AG09309 (cell line): Measurements from ENCODE around the gene SPINDOC.

Source experiments
- DNase-seq: peaks from one replicate; pipeline ENCODE4 v3.0.0-alpha.2; 2010; ENCODE audit warnings: low read depth
- H3K4me3 ChIP-seq: 2 replicates; pipeline ENCODE4 v1.5.1; 2011; ENCODE audit warnings: mild to moderate bottlenecking, low read depth, low read length, moderate library complexity; ENCODE audit not compliant: control insufficient read depth
- TF ChIP-seq, protein P1 (sequence below): IDR thresholded peaks from 2 replicates; pipeline ENCODE4 v1.5.1; 2011; ENCODE audit warnings: mild to moderate bottlenecking, low read depth, low read length, inconsistent platforms; ENCODE audit not compliant: insufficient read depth, control insufficient read depth; ENCODE audit errors: missing control alignments

SPINDOC gene

DNA sequence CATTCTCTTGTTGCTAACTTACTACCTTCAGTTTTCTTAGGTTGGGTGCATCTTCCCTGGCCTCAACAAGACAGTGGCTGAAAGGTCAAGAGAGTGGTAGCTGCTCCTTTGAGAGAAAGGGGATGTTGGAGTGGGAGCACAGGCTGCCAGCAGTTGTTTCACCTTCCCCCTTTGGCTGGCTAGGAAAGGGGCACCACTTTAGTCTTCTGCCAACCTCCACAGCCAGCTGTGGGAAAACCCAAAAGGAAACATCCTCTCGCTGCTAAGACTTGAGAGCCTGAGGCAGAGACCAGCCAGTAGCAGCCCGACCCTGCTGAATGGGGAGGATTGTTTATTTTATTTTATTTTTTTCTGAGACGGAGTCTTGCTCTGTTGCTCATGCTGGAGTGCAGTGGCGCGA is 60.1 kb downstream of the SPINDOC start:
- TF ChIP-seq, protein P1, sequence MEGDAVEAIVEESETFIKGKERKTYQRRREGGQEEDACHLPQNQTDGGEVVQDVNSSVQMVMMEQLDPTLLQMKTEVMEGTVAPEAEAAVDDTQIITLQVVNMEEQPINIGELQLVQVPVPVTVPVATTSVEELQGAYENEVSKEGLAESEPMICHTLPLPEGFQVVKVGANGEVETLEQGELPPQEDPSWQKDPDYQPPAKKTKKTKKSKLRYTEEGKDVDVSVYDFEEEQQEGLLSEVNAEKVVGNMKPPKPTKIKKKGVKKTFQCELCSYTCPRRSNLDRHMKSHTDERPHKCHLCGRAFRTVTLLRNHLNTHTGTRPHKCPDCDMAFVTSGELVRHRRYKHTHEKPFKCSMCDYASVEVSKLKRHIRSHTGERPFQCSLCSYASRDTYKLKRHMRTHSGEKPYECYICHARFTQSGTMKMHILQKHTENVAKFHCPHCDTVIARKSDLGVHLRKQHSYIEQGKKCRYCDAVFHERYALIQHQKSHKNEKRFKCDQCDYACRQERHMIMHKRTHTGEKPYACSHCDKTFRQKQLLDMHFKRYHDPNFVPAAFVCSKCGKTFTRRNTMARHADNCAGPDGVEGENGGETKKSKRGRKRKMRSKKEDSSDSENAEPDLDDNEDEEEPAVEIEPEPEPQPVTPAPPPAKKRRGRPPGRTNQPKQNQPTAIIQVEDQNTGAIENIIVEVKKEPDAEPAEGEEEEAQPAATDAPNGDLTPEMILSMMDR = no peak
- H3K4me3 ChIP-seq = no peak overlapping the region

DNA sequence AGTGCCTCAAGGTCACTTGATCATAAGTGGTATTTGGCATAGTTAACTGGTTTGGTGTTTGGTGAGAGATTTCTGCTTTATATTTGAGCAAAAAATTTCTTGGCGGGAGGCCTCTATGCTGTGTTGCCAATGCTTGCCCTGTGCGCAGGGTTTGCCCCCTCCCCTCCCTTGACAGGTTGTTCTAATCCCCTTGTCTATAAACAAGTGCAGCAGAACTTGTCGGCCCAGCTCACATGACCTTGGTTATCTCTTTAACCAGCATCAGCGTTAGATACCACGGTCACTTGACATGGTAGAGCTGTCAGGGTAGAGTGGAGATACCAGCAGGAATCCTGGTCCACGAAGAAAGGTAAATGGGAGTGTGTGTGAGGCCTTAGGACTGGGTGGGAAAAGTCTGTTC is 61.3 kb downstream of the SPINDOC start:
- H3K4me3 ChIP-seq = no peak overlapping the region
- TF ChIP-seq, protein P1 = no peak
- no peak for DNase-seq

More for the DNA sequence above, 60.1 kb downstream of the SPINDOC start:
- no peak for DNase-seq

DNA sequence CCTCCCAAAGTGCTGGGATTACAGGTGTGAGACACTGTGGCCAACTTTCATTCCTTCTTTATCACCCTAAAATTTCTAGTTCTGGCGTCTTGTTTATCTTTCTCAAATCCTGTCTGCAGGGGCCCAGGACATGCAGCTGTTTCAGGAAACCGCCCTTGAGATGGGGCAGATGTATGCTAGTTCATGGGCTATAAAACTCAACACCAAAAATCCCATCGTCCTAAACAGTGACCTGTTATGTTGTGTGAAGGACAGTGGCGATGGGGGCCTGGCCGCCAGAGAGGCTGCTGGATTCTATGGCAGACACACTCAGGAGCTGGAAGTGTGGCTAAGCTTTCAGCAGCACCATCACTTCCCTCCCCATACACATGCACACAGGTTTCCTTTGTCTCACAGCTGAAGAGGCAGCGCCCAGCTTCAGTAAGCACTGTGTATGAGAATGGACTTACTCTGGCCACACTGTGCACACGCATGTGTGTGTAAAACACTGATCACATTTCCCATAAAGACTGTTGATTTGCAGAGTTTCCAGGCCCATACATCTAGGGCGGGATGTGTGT is 62.3 kb downstream of the SPINDOC start:
- TF ChIP-seq, protein P1 = no peak
- DNase-seq = no peak
- H3K4me3 ChIP-seq = no peak overlapping the region

DNA sequence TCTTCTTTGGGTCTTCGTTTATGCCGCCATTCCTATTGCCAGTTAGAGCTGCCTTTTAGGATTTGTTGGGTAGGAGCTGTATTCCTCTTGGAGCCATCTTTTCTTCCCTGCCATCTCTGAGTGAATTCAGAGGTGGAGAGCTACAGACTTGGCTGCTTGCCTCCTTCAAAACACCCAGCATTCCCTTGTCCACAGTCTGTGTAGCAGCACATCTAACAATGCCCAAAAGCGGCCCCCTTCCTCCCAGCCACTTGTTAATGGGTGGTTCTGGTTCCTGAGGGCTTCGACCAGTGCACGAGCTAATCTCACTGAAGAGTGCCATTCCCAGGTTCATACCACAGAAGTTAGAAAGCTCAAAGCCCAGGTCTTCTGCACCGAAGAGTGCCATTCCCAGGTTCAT is 63.4 kb downstream of the SPINDOC start:
- no peak for DNase-seq
- TF ChIP-seq, protein P1 = no peak
- no peak overlapping the region for H3K4me3 ChIP-seq
